Endothelial cell of umbilical vein (primary cell): ENCODE measurements around the gene ARHGEF12. TPM values are rescaled to one million over a fixed set of nuclear protein-coding genes. Genes with fewer than 3 reads are reported as not detected.

Source experiments
- BruUV-seq: library from RNA; stranded (reverse); fragments of 400-500 nt; replicated peaks from 2 replicates; lab custom pipeline; 2021; lab: Mats Ljungman, UMichigan
- CTCF ChIA-PET: fragments of 300-600, 350-600 bp; sonication (Branson Sonifier 250); formaldehyde crosslinking; loops from one replicate; lab custom pipeline; 2021; ENCODE audit warnings: antibody characterized with exemption, inconsistent platforms; lab: Charles Lee
- POLR2A ChIA-PET: fragments of 300-600, 350-600 bp; sonication (Branson Sonifier 250); formaldehyde crosslinking; loops from one replicate; lab custom pipeline; 2021; ENCODE audit warnings: antibody characterized with exemption, inconsistent platforms; lab: Charles Lee
- DNase-seq: peaks from one replicate; pipeline ENCODE4 v3.0.0-alpha.2; 2011; ENCODE audit warnings: low read depth, low spot score
- FAIRE-seq: peaks from 2 replicates; lab custom pipeline; 2011; peaks lifted over from hg19 to GRCh38; lab: Jason Lieb, UNC
- H2AFZ ChIP-seq: 2 replicates; pipeline ENCODE4 v1.6.0; 2012; ENCODE audit warnings: low read depth, low read length, control low read depth, inconsistent platforms
- H3K27ac ChIP-seq: 2 replicates; pipeline ENCODE4 v1.5.1; 2011; ENCODE audit warnings: low read depth, mild to moderate bottlenecking, control low read depth, low read length, moderate library complexity; ENCODE audit not compliant: insufficient read depth
- H3K27me3 ChIP-seq, 2 experiments: 2 replicates each; pipeline versions ENCODE4 v1.6.0 to v1.6.1; 2011; ENCODE audit warnings: low read length in 2 of 2, mixed read lengths in 1 of 2; ENCODE audit not compliant: control insufficient read depth in 2 of 2, insufficient read depth in 2 of 2
- H3K36me3 ChIP-seq, 2 experiments: 2 replicates in 1 of 2; 3 replicates in 1 of 2; pipeline ENCODE4 v1.5.1; 2011; ENCODE audit warnings: low read length in 2 of 2, mild to moderate bottlenecking in 1 of 2, moderate library complexity in 1 of 2; ENCODE audit not compliant: control insufficient read depth in 2 of 2, insufficient read depth in 2 of 2; ENCODE audit errors: extremely low read depth in 1 of 2
- H3K4me1 ChIP-seq: 3 replicates; pipeline ENCODE4 v1.5.1; 2011; ENCODE audit warnings: mild to moderate bottlenecking, low read length; ENCODE audit not compliant: control insufficient read depth, insufficient read depth; ENCODE audit errors: extremely low read depth
- H3K4me2 ChIP-seq: 2 replicates; pipeline ENCODE4 v1.6.1; 2011; ENCODE audit warnings: low read length, control low read depth, mixed read lengths; ENCODE audit not compliant: insufficient read depth
- H3K4me3 ChIP-seq, 3 experiments: fragments of 200-600 bp in 1 of 3; sonication (generic), shearing (Covaris generic) in 1 of 3; replicated peaks in 1 of 3; 2 replicates each; pipeline ENCODE4 v1.5.1; 2011 to 2016; ENCODE audit warnings: control low read depth in 3 of 3, low read length in 3 of 3, mild to moderate bottlenecking in 2 of 3, inconsistent platforms in 1 of 3, low read depth in 1 of 3, moderate library complexity in 1 of 3; ENCODE audit not compliant: insufficient read depth in 1 of 3
- H3K79me2 ChIP-seq: 2 replicates; pipeline ENCODE4 v1.6.0; 2012; ENCODE audit warnings: low read length, inconsistent platforms; ENCODE audit not compliant: control insufficient read depth, insufficient read depth
- H3K9ac ChIP-seq: replicated peaks from 2 replicates; pipeline ENCODE3; 2011; ENCODE audit warnings: low read length, control low read depth; ENCODE audit not compliant: insufficient read depth; ENCODE audit errors: extremely low read depth
- H3K9me1 ChIP-seq: replicated peaks from 3 replicates; pipeline ENCODE4 v1.6.0; 2011; ENCODE audit warnings: mild to moderate bottlenecking, low read length; ENCODE audit not compliant: control insufficient read depth, insufficient read depth; ENCODE audit errors: extremely low read depth
- H3K9me3 ChIP-seq: replicated peaks from 2 replicates; pipeline ENCODE4 v1.5.1; 2012; ENCODE audit warnings: low read length, inconsistent platforms; ENCODE audit not compliant: control insufficient read depth, insufficient read depth
- H4K20me1 ChIP-seq: replicated peaks from 2 replicates; pipeline ENCODE3; 2011; ENCODE audit warnings: mild to moderate bottlenecking, low read length; ENCODE audit not compliant: control insufficient read depth, insufficient read depth; ENCODE audit errors: extremely low read depth
- CTCF ChIP-seq, 2 donors: IDR thresholded peaks; 1 replicate in 1 of 2; 2 replicates in 1 of 2; pipeline ENCODE4 v1.5.1; 2011; ENCODE audit warnings: low read length in 2 of 2, mild to moderate bottlenecking in 2 of 2, moderate library complexity in 2 of 2, control low read depth in 1 of 2, inconsistent platforms in 1 of 2, low read depth in 1 of 2; ENCODE audit not compliant: insufficient read depth in 1 of 2; ENCODE audit errors: extremely low read depth in 1 of 2
- EZH2 ChIP-seq: IDR thresholded peaks from 2 replicates; pipeline ENCODE4 v1.6.1; 2012; ENCODE audit warnings: borderline replicate concordance, low read depth, mild to moderate bottlenecking, moderate library complexity, low read length, inconsistent platforms; ENCODE audit not compliant: severe bottlenecking
- FOS ChIP-seq: IDR thresholded peaks from 2 replicates; pipeline ENCODE4 v1.6.1; 2011; ENCODE audit warnings: mild to moderate bottlenecking, low read length, moderate library complexity, borderline replicate concordance; ENCODE audit not compliant: insufficient read depth
- GATA2 ChIP-seq: IDR thresholded peaks from 2 replicates; pipeline ENCODE4 v1.7.0; 2011; ENCODE audit warnings: low read depth, mild to moderate bottlenecking, moderate library complexity, mixed read lengths, low read length; ENCODE audit not compliant: insufficient read length, insufficient read depth
- JUN ChIP-seq: IDR thresholded peaks from 2 replicates; pipeline ENCODE4 v1.6.1; 2011; ENCODE audit warnings: borderline replicate concordance, low read depth; ENCODE audit not compliant: insufficient read length, insufficient read depth
- MAX ChIP-seq: IDR thresholded peaks from 2 replicates; pipeline ENCODE4 v1.6.1; 2011; ENCODE audit not compliant: insufficient read depth, insufficient read length
- MYC ChIP-seq: IDR thresholded peaks from one replicate; pipeline ENCODE4 v1.6.1; 2011; ENCODE audit warnings: mild to moderate bottlenecking, low read depth, low read length
- POLR2A ChIP-seq: IDR thresholded peaks from 2 replicates; pipeline ENCODE4 v1.6.1; 2012; ENCODE audit warnings: low read depth, mild to moderate bottlenecking, control low read depth, low read length
- POLR2AphosphoS5 ChIP-seq: IDR thresholded peaks from 2 replicates; pipeline ENCODE4 v1.6.1; 2012; ENCODE audit warnings: low read depth, mild to moderate bottlenecking, control low read depth, low read length, moderate library complexity; ENCODE audit not compliant: insufficient read depth
- dilution Hi-C: fragments of 300-500 bp; cut with MboI; formaldehyde crosslinking; loops from one replicate; pipeline ENCODE4 v1.15.0; 2019; ENCODE audit warnings: low sequenced_read_pairs; ENCODE audit not compliant: extremely low pct_ligation_motif_present
- intact Hi-C: fragments of 100-400 bp; cut with micrococcal nuclease; formaldehyde crosslinking; loops from one replicate; pipeline ENCODE4 v1.10.0; 2022
- polyA plus RNA-seq, 4 experiments: library from polyadenylated mRNA; depleted of rRNA in 3 of 4; stranded (reverse) in 3 of 4; unstranded in 1 of 4; fragments of >200 nt; gene quantifications; 2 replicates each; pipeline versions ENCODE4 v1.2.1 to v1.2.3, GENCODE V29; 2011 to 2012; ENCODE audit warnings: missing spikeins in 1 of 4
- total RNA-seq: library from RNA; stranded (reverse); gene quantifications from 2 replicates; pipeline ENCODE4 v1.2.3, GENCODE V29; 2021

ARHGEF12 gene
- total and polyA plus RNA-seq, 2 donors (not counting 3 experiments of a cell fraction or from before 2014, with no cell fraction given), result 20.9 to 125 TPM

- DNase-seq (no peak), FAIRE-seq (no peak)
- Histone ChIP-seq H3K79me2 (no peaks in the 10 kb centered on the region), H3K9ac (no peak overlapping the region), H3K27me3 (peaks cover 0 to 2% of the 10 kb centered on the region in 2 experiments), H3K9me3 (no peaks in the 10 kb centered on the region), H3K27ac (no peak overlapping the region), H3K4me1 (peaks cover 4% of the 10 kb centered on the region), H3K9me1 (no peaks in the 10 kb centered on the region), H3K36me3 (no peaks in the 10 kb centered on the region), H3K4me3 (no peak overlapping the region), H2AFZ (no peak overlapping the region), H3K4me2 (no peak overlapping the region), H4K20me1 (no peaks in the 10 kb centered on the region)
- TF ChIP-seq CTCF (IDR thresholded peaks at IDR 0.05; ENCODE audit: extremely low read depth in 1 of 2, insufficient read depth in 1 of 2, low read depth in 1 of 2, low read length in 2 of 2) (no peak), GATA2 (no peak), MYC (no peak), POLR2A (no peak), FOS (no peak), POLR2AphosphoS5 (no peak), EZH2 (no peak), JUN (no peak), MAX (no peak)
- BruUV-seq, result no TSS peak
- ChIA-PET CTCF (interaction anchor here (1.0 to 1.1 kb wide), 2 partner anchors 10 to 164 kb away, joined by 3 read pairs; no protein-coding TSS in a partner anchor), POLR2A (no interaction called here)
- intact Hi-C loops, result no loop called here
- dilution Hi-C loops, result no loop called here
Observed at GRCh38 chr11:120521176-120521575, 185.0 kb downstream of the ARHGEF12 start.
